Femur (tissue), 1 donor: ENCODE results near the gene NIT2.
"Not testable (repeated sequence)": the region's sequence is repeated elsewhere in the genome, so short reads cannot be mapped to it uniquely, and the experiment has no call there.

Source experiments
- DNase-seq: peaks from one replicate; pipeline ENCODE4 v3.0.0-alpha.2; 2017

The NIT2 gene

GRCh38 chr3:100339786-100340185 lies 5.2 kb downstream of the NIT2 start:
- DNase-seq = no peak

GRCh38 chr3:100340527-100340926 lies 6.0 kb downstream of the NIT2 start:
- no peak for DNase-seq

- no peak for DNase-seq
Observed at GRCh38 chr3:100348727-100349126, 14.2 kb downstream of the NIT2 start.

GRCh38 chr3:100351770-100352169 lies 17.2 kb downstream of the NIT2 start:
- not testable (repeated sequence) for DNase-seq

- DNase-seq = no peak
Observed at GRCh38 chr3:100352296-100353231, 18.0 kb downstream of the NIT2 start.

- DNase-seq = no peak
Observed at GRCh38 chr3:100354850-100355249, 20.3 kb downstream of the NIT2 start.

GRCh38 chr3:100358413-100358812 lies 23.9 kb downstream of the NIT2 start:
- no peak for DNase-seq

- DNase-seq = no peak
Observed at GRCh38 chr3:100359035-100359434, 24.5 kb downstream of the NIT2 start.

- no peak for DNase-seq
Observed at GRCh38 chr3:100360757-100361496, 26.4 kb downstream of the NIT2 start.

GRCh38 chr3:100361897-100362296 lies 27.3 kb downstream of the NIT2 start:
- no peak for DNase-seq

GRCh38 chr3:100364421-100364820 lies 29.9 kb downstream of the NIT2 start:
- no peak for DNase-seq

GRCh38 chr3:100366424-100366823 lies 31.9 kb downstream of the NIT2 start:
- DNase-seq = no peak

- no peak for DNase-seq
Observed at GRCh38 chr3:100368441-100368840, 33.9 kb downstream of the NIT2 start.

GRCh38 chr3:100370756-100371155 lies 36.2 kb downstream of the NIT2 start:
- DNase-seq = no peak

GRCh38 chr3:100374521-100374920 lies 40.0 kb downstream of the NIT2 start:
- DNase-seq = no peak

- no peak for DNase-seq
Observed at GRCh38 chr3:100376301-100376700, 41.7 kb downstream of the NIT2 start.

- DNase-seq = no peak
Observed at GRCh38 chr3:100384733-100385525, 50.4 kb downstream of the NIT2 start.

GRCh38 chr3:100386437-100387074 lies 52.0 kb downstream of the NIT2 start:
- no peak for DNase-seq

GRCh38 chr3:100389025-100389424 lies 54.5 kb downstream of the NIT2 start:
- no peak for DNase-seq

- no peak for DNase-seq
Observed at GRCh38 chr3:100395679-100396431, 61.3 kb downstream of the NIT2 start.

- DNase-seq = no peak
Observed at GRCh38 chr3:100396967-100397366, 62.4 kb downstream of the NIT2 start.
